Inferior parietal cortex (tissue), 1 donor: ENCODE data around the gene C1QA.

Experiments
- DNase-seq: peaks from one replicate; pipeline ENCODE4 v3.0.0-alpha.2; 2016; ENCODE audit errors: extremely low spot score

Gene C1QA, protein sequence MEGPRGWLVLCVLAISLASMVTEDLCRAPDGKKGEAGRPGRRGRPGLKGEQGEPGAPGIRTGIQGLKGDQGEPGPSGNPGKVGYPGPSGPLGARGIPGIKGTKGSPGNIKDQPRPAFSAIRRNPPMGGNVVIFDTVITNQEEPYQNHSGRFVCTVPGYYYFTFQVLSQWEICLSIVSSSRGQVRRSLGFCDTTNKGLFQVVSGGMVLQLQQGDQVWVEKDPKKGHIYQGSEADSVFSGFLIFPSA

DNA sequence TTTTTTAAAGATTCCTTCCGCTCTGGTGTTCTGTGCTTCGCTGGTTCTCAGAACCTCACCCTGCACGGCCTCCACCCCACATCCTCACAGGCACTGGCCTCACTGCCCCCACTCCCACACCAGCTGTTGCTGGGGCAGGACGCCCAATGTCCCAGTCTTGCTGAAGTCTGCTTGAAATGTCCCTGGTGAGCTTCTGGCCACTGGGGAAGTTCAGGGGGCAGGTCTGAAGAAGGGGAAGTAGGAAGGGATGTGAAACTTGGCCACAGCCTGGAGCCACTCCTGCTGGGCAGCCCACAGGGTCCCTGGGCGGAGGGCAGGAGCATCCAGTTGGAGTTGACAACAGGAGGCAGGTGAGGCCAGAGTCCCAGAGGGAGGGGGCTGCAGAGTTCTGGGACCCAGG, at the start of gene C1QA:
C1QA (plus strand) TSS at position 276 of the 400 bp plus-strand sequence. CDS start 989 bp downstream, outside the sequence.
- no peak for DNase-seq

DNA sequence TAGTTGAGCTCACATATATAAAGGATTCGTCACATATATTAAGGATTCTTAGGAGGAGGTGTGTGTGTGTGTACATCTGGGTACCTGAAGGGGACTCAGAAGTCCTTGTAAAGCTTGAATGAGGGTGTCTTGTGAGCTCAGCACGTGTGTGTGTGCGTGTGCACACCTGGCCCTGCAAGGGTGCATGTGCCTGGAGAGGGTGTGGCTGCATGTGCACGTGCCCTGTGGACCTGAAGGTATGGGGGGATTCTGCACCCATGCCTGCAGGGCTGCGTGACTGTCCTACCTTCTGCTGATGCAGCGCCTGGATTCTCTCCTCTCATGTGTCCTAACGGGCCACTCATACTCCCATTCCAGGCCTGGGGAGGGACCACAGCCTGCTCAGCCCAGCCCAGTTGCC, 49.2 kb upstream of the C1QA start:
- DNase-seq, result no peak

DNA sequence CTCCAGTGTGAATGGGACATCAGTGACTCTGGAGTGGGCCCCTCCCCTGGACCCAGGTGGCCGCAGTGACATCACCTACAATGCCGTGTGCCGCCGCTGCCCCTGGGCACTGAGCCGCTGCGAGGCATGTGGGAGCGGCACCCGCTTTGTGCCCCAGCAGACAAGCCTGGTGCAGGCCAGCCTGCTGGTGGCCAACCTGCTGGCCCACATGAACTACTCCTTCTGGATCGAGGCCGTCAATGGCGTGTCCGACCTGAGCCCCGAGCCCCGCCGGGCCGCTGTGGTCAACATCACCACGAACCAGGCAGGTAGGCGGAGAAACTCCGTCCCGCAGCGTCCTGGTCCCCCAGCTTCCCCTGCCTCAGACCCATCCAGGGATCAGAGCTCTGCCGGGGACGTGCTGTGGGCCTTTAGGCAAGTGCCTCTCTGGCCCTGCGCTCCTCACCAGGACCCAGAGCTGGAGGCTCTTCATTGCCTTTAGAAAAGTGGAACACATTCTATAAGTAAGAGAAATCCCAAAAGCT, 47.5 kb upstream of the C1QA start:
- DNase-seq, result no peak

DNA sequence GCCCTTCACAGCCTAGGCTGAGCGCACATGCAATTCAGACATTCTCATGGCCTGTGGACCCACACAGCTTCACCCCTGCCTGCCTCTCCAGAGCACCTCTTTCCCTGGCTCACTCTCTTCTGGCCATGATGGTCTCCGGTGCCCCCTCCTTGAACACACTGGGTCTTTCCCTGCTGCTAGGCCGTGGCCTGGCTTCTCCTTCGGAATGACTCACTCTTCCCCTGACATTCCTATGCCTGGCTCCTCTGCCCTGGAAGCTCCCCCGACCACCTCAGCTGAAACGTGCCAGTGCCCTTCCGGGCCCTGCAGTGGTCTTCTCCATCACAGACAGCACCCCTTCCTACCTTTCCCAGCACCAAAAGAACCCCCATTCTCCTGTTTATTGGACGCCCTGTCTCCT, 44.9 kb upstream of the C1QA start:
- DNase-seq, result no peak

DNA sequence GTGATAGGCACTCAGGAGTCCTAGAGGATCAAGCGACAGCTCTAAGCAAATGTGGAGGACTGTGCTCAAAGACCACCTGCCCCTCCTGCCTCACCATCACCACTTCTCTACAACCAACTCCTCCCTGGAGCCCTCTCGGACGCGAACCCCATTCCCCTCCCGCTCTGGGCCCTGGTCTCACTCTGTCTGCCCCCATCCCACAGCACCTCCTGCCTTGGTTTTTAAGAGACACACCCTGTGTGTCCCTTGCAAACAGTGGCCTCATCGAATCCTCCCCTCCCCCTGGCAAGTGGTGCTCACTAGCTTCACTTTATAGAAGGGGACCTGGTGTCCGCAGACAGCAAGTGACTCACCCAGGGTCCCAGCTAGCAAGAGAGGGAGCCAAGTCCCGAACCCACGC, 44.4 kb upstream of the C1QA start:
- no peak for DNase-seq

DNA sequence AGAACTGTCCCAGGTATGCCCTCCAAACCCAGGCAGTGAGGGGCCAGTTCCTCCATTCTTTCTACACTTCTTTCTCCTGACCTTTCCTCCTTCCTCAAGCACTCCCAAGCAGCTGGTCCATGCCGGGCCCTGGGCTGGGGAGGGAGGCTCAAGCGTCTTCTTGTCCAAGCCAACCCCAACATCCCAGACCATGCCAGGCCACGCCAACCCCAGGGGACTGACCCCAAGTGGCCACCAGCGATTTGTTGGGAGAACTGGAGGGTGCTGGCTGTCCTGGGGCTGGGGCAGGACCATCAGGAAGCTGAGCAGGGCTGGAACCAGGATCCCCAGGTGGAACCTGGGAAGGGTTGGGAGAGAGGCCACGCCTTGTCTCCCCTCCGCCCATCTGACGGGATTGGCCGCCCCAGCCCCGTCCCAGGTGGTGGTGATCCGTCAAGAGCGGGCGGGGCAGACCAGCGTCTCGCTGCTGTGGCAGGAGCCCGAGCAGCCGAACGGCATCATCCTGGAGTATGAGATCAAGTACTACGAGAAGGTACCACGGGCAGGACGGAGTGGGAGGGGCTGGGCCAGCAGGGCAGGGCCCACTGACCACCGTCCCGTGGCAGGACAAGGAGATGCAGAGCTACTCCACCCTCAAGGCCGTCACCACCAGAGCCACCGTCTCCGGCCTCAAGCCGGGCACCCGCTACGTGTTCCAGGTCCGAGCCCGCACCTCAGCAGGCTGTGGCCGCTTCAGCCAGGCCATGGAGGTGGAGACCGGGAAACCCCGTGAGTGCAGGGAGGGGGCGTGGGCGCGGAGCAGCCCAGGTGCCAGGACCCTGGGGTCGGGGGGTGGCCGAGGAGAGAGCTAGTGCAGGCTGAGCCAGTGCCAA, 43.3 kb upstream of the C1QA start:
- DNase-seq, result no peak

DNA sequence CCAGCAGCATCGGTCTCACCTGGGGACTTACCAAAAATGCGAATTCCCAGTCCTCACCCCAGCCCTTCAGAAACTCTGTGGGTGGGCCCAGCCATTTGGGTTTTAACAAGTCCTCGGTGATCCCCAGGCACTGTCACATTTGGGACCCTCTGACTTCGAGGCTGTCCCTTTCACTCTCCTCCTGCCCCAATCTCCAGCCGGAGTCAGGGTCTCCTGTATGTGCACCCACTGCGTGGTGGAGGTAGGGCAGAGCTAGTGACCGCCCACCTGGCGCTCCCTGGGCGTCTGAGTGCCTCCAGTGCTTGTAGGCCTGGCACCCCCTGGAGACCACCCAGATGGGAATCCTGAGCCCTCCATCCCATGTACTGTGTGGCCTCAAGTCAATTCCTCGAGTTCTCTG, 42.0 kb upstream of the C1QA start:
- no peak for DNase-seq

DNA sequence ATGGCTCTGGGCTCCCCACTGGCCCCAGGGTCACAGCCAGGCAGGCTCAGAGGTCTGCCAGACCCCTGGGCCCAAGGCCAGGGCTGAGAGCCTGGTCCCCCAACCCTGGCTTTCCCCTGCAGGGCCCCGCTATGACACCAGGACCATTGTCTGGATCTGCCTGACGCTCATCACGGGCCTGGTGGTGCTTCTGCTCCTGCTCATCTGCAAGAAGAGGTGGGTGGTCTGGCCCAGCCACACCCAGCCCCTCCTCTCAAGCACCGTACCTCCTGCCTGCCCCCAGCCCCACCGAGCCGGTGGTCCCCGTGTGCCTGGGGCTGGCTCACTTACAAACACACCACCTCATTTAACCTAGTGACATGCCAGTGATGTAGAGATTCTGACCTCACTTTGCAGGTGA, 41.3 kb upstream of the C1QA start:
- DNase-seq, result no peak

DNA sequence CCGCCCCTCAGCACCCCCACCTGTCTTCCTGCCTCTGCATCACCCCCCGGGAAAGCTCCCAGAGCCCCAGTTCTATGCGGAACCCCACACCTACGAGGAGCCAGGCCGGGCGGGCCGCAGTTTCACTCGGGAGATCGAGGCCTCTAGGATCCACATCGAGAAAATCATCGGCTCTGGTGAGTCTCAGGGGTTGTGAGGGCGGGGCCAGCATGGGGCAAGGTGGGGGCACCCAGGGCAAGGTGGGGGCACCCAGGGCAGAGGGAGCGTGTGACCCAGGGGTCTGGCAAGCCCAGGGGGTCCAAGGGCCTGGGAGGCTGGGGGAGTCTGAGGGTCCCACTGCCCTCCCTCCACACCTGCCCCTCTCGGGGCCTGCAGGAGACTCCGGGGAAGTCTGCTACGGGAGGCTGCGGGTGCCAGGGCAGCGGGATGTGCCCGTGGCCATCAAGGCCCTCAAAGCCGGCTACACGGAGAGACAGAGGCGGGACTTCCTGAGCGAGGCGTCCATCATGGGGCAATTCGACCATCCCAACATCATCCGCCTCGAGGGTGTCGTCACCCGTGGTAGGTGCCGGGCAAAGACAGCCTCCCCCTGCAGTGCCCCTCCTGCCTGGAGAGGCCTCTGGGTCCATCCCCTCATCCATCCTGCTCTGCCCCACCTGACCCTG, 39.0 kb upstream of the C1QA start:
- DNase-seq, result no peak

DNA sequence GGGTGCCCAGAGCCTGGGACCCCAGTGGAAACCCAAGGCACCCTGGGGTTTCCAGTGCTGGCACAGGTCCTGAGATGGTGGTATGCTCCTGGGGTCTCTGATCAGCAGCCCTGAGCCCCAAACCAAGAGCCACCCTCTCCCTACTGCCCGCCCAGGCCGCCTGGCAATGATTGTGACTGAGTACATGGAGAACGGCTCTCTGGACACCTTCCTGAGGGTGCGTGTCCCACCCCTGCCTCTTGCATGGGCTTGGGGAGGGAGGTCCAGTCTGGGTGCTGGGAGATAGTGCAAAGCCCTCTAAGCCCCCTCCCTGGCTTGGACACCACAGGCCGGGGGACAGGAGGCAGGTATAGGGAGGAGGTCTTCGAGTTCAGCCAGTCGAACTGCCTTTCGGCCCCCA, 38.4 kb upstream of the C1QA start:
- DNase-seq, result no peak

DNA sequence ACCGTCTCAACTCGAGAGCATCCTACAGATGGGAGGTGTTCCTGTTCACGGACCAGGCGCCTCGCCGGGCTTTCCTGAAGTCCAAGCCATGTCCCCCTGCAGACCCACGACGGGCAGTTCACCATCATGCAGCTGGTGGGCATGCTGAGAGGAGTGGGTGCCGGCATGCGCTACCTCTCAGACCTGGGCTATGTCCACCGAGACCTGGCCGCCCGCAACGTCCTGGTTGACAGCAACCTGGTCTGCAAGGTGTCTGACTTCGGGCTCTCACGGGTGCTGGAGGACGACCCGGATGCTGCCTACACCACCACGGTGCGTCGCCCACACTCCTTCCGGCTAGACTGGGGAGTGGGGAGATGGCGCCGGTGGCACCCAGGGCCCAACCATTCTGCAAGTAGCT, 37.7 kb upstream of the C1QA start:
- no peak for DNase-seq

DNA sequence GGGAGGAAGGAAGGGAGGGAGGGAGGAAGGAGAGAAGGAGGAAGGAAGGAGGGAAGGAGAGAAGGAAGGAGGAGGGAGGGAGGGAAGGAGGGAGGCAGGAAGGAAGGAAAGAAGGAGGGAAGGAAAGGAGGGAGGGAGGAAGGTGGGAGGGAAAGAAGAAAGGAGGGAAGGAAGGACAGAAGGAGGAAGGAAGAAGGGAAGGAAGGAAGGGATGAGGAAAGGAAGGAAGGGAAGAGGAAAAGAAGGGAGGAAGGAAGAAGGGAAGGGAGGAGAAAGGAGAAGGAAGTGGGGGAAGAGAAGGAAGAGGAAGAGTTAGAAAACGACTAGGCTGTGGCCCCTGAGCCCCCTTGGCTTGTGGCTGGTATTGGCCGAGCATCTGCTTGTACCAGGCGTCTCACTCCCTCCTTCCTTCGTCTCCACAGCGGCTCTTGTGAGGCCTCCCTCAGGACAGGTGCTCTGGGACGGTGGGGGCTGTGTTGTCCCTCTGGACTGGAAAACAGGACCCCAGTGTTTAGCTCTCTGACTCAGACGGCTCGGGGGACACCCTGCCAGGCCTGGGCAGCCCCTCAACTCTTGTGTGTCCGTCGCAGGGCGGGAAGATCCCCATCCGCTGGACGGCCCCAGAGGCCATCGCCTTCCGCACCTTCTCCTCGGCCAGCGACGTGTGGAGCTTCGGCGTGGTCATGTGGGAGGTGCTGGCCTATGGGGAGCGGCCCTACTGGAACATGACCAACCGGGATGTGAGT, 36.2 kb upstream of the C1QA start:
- DNase-seq, result no peak

DNA sequence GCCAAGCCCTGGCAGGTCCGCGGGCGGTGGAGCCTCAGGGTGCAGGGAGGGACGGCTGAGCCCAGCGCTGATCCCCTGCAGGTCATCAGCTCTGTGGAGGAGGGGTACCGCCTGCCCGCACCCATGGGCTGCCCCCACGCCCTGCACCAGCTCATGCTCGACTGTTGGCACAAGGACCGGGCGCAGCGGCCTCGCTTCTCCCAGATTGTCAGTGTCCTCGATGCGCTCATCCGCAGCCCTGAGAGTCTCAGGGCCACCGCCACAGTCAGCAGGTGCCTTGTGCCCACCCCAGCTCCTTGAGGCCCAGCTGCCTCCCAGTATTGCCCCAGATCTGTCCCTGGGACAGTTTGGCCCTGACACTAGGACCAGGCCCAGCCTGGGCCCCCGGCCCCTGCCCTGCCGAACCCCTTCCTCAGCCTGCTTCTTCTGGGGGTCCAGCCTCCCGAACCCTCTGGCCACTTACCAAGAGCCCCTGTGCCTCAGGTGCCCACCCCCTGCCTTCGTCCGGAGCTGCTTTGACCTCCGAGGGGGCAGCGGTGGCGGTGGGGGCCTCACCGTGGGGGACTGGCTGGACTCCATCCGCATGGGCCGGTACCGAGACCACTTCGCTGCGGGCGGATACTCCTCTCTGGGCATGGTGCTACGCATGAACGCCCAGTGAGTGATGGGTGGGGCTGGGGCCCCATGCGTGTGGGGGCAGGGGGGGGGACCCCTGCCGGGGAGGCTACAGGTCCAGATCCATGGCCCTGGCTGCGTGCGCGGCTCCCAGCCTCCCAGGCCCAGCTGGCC, 35.4 kb upstream of the C1QA start:
- DNase-seq, result no peak

DNA sequence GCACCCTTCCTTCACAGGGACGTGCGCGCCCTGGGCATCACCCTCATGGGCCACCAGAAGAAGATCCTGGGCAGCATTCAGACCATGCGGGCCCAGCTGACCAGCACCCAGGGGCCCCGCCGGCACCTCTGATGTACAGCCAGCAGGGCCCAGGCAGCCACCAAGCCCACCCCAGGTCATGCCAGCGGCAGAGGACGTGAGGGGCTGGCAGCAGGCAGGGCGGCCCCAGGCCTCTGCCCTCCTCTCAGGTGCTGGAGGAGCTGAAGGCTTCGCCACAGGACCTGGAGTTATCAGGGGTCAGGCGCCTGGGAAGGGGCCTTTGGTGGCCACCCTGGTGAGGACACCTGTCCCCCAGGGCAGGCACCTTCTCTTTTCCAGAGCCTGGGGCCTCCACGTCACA, 34.8 kb upstream of the C1QA start:
- no peak for DNase-seq

DNA sequence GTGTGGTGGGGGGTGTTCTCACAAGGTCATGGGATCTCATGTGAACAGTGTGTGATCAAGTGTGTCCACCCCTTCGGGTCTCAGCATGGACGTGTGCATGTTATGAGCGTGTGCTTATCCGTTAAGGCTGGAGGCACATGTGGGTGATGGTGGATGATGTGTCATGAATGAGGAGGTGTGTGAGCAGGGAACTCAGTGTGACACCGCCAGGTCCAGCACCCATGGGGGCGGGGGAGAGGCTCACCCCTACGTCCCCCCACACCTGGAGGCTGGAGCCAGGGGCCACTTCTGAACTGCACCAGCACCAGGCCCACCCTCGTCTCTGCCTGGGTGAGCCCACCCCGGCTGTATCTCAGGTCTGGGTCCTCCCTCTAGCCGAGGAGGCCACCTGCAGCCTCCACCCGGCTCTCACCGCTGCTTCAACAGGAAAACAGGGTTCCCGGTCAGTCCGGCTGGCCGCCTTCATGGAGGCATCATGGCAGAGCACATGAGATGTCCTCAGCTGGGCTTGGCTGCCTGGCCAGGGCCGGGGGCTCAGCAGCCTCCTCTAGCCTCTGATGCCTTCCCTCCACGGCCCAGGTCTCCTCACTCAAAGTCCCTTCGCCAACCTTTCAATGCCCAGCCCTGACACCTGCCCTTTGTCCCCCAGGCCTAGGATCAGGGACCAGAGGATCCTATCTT, 34.2 kb upstream of the C1QA start:
- DNase-seq, result no peak

DNA sequence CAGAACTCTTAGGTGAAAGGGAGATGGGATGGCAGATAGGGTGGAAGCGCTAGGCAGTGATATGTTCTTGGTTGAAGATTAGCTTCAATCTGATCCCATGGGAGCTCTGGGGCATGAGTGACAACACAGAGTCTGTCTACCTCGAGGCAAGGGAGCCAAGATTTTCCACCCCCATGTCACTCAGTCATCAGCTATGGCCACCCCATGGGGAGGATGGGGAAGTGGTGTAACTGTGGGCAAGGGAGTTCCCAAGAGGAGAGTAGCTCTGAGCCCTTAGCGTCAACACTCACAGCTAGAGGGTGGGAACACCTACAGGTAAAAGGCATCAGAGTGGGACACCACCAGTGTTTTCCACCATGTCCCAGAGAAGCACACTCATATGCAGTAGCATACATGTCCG, 30.3 kb upstream of the C1QA start:
- no peak for DNase-seq

DNA sequence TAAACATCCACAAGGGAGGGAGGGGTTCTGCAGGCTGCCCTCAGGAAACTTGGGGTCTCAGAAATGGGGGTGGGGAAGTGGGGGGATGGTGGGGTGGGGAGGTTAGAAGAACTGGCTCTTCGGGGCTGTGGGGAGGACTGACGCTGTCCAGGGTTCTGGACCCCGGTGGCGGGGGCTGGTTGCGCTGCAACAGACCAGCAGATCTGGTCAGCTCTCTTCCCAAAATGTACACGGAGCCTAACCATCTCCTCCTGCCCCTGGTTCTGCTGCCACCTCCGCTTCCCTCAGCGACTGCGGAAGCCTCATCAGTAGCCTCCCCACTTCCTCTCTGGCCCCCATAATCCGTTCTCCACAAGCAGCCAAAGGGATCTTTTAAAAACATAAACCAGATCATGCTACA, 29.3 kb upstream of the C1QA start:
- DNase-seq, result no peak

DNA sequence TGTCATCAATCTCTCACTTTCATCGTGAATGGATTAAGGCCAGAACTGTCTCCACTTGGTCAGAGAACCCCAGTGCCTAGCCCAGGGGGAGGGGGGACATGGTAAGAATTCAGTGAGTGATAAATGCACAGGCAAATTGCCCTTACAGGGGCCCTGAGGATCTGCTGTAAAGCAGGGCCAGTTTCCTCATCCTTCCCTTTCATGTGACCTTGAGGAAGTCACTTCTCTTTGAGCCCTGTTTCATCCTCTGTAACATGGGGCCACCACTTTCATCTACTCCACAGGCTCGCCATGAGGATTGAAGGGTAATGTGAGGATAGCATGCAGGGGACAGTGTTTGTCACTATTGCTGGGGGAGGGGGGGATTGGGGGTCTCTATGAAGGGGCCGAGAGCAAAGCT, 28.1 kb upstream of the C1QA start:
- no peak for DNase-seq

DNA sequence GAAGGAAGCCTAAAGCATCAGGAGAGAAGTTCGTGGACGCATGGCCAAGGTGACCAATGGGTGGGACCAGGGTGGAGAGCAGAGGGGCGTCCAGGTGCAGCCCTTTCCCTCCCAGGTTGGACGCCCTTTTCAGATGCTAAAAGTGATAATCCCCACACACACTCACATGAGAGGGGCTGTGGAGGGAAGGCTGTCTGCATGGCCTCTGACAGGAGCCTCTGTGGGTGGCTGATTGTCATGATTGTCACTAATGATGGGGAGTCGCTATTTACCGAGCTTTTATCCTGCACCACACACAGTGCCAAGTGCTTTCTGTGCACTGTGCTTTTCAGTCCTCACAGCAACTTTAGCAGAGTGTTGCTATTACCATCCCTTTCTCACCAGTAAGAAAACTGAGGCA, 27.1 kb upstream of the C1QA start:
- no peak for DNase-seq

DNA sequence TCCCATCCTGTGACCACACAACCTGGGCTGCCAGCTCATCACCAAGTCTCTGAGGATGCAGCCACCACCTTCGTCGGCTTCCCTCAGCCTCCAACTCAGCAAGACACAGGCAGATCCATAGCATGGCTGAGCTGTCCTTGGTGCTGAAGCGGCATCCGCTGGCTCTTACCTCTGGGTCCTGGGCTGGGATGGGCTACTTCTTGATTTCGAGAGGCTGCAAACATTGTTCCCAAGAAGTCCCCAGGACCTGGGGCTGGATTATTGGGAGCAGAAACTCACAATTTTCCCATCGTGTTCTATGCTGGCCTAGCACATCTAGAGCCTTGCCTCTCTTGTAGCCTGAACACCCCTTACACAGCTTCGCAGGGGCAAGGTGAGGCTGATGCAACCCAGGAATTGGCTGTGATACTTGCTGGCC, 24.9 kb upstream of the C1QA start:
- no peak for DNase-seq
